Measurements from ENCODE around the gene C5orf58. TPM values are rescaled to one million over a fixed set of nuclear protein-coding genes. Genes with fewer than 3 reads are reported as not detected.

The C5orf58 gene
- total and polyA plus RNA-seq, 7 donors = not detected

DNA sequence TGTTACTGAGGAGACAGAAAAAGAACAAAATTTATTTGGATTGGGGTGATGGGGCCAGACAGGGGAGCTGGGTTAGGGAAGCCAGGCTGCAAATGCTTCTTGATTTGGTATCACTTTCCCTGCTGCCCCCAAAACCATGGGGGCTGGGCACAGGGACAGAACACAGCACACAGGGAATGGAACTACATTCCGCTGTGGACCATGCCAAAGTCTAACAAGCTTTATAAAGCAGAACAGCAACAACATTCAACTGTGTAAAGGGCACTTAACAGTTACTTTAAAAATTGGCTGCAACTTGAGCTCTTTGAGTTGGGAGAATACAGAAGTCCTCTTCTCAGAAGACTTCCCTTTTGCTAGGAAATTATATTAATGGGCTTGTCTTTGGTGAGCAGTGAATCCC, 23.8 kb downstream of the C5orf58 start:
- H3K4me1 ChIP-seq = no peaks in the 10 kb centered on the region
- H3K36me3 ChIP-seq = no peaks in the 10 kb centered on the region
- 85 to 88% methylated on average over 1 of the region's 1 CpG for WGBS, 2 donors
- H3K27ac ChIP-seq = no peak overlapping the region
- intact Hi-C loops (cut with DNase I) = no loop called here
- TF ChIP-seq CTCF (IDR thresholded peaks at IDR 0.05) (no peak), POLR2A (IDR thresholded peaks at IDR 0.05) (no peak), EP300 (IDR thresholded peaks at IDR 0.05) (no peak), POLR2AphosphoS5 (IDR thresholded peaks at IDR 0.05) (no peak)
- H3K9me3 ChIP-seq = no peaks in the 10 kb centered on the region
- no peak for DNase-seq
- H3K27me3 ChIP-seq = no peaks in the 10 kb centered on the region
- no peak overlapping the region for H3K4me3 ChIP-seq

DNA sequence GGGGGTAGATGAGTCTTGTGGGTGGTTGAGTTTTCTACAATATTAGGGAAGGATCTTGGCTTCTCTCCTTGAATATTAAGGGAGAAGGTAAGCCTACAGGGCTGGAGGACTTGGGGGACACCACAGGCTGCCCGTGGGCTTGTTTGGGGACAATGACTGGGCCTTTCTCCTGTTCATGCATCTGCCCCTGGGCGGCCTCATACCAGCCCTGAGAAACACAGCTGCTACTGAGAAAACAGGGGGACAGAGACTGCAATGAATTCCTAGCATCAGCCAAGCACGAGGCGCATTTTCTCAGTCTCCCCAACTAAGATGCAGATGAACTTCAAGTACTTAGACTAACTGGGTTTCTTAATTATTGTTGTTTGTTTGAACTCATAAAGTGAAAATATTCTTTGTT, 24.6 kb downstream of the C5orf58 start:
- DNase-seq = no peak
- TF ChIP-seq POLR2AphosphoS5 (IDR thresholded peaks at IDR 0.05) (no peak), CTCF (IDR thresholded peaks at IDR 0.05) (no peak), EP300 (IDR thresholded peaks at IDR 0.05) (no peak), POLR2A (IDR thresholded peaks at IDR 0.05) (no peak)
- no peaks in the 10 kb centered on the region for H3K9me3 ChIP-seq
- WGBS, 2 donors = 89 to 91% methylated on average over 4 of the region's 4 CpGs
- no peak overlapping the region for H3K4me3 ChIP-seq
- H3K27ac ChIP-seq = no peak overlapping the region
- H3K36me3 ChIP-seq = no peaks in the 10 kb centered on the region
- no peaks in the 10 kb centered on the region for H3K4me1 ChIP-seq
- H3K27me3 ChIP-seq = no peaks in the 10 kb centered on the region
- intact Hi-C loops (cut with DNase I) = no loop called here

DNA sequence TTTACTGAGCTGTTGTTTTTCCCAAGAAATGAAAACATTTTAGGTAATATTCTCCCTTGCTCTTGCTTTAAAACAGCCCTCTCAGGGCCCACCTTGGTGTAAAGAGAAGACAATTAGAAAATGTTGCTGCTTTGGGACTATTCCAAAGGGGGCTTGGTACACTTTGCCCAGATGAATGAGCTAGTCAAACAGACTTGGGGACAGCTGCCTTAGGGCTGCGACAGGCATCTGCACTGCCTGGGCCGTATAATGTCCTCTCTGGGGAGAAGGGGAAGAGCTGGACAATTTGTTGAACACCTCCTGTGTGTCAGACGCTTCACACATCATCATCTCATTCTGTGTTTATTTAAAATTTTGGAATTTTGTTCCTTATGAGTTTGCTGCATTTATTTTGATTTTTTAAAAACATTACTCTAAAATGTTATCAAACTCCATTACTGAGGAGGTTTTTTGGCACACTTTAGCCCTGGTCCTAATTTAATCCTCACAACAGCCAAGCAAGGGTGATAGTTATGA, 28.8 kb downstream of the C5orf58 start:
- no peak for TF ChIP-seq POLR2A (IDR thresholded peaks at IDR 0.05)
- TF ChIP-seq CTCF (IDR thresholded peaks at IDR 0.05) = no peak
- TF ChIP-seq EP300 (IDR thresholded peaks at IDR 0.05) = no peak
- no peak for TF ChIP-seq POLR2AphosphoS5 (IDR thresholded peaks at IDR 0.05)
- Histone ChIP-seq H3K9me3 (no peaks in the 10 kb centered on the region), H3K36me3 (no peaks in the 10 kb centered on the region), H3K4me1 (no peaks in the 10 kb centered on the region), H3K27me3 (no peaks in the 10 kb centered on the region), H3K4me3 (no peak overlapping the region), H3K27ac (no peak overlapping the region)
- intact Hi-C loops (cut with DNase I) = no loop called here
- WGBS, 2 donors = 62 to 89% methylated on average over 3 of the region's 3 CpGs
- no peak for DNase-seq

DNA sequence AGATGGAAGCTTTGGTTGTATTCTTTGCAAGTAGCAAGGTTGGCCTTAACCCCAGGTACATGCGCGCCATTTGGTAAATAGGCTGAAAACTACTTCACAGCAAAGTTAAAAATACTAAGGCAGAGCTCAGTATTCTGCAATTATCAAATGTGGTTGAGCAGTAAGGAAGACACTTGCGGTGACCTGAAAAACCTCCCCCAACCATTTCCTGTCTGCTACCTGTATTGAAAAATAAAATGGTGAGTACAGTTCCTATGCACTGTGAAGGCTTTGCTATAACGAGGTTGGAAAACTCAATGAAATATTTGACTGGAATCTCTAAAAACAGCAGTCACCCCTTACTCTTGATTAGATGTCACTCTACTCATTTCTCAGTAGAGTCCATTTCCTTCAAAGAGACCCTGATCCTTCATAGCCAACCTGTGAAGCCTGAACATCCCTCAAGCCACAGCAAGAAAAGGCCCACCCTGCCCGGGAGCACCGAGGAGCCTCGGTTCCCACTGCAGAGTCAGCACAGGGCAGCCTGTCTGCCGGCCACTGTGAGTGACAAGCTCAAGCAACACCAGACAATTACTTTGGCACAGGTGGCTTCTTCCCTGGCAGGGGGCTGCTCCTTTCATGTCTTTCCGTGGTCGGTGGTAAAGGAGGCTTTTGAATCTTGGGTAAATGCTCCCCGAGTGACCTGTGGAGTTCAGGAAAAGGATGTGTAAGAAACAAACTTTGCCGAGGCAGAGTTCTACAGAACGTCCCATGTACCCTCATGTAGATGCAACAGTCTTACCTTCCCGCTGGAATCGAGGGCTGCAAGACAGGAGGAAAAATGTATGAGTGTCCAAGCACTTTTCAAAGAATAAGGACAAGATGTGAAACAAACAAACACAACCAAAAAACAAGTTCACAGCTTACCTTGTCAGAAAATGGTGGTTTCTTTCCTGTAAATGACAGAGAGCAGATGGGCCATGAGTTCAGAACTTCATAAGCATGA, 29.6 kb downstream of the C5orf58 start:
- WGBS, 2 donors = 69 to 73% methylated on average over 15 of the region's 15 CpGs
- H3K4me1 ChIP-seq = no peaks in the 10 kb centered on the region
- TF ChIP-seq POLR2AphosphoS5 (IDR thresholded peaks at IDR 0.05) = no peak
- TF ChIP-seq POLR2A (IDR thresholded peaks at IDR 0.05) = no peak
- TF ChIP-seq CTCF (IDR thresholded peaks at IDR 0.05) = no peak
- H3K27me3 ChIP-seq = peaks cover 0 to 5% (median 0%) of the 10 kb centered on the region in 3 donors
- no peak for DNase-seq
- intact Hi-C loops (cut with DNase I) = no loop called here
- H3K9me3 ChIP-seq = no peaks in the 10 kb centered on the region
- no peaks in the 10 kb centered on the region for H3K36me3 ChIP-seq
- no peak overlapping the region for H3K4me3 ChIP-seq
- H3K27ac ChIP-seq = no peak overlapping the region
